GM23248 (cell line): ENCODE measurements around the gene SLC22A5. TPM values are rescaled to one million over a fixed set of nuclear protein-coding genes. Genes with fewer than 3 reads are reported as not detected.

Source experiments
- DNase-seq: peaks from one replicate; pipeline ENCODE4 v3.0.0-alpha.2; 2015
- H2AFZ ChIP-seq: fragments of 200-600 bp; sonication (generic); 2 replicates; pipeline ENCODE4 v1.6.1; 2016; ENCODE audit warnings: antibody characterized with exemption
- H3F3A ChIP-seq: fragments of 200-600 bp; sonication (generic); 2 replicates; pipeline ENCODE4 v1.6.1; 2016; ENCODE audit warnings: mild to moderate bottlenecking, antibody characterized with exemption, mixed run types; ENCODE audit not compliant: insufficient read depth
- H3K27ac ChIP-seq: fragments of 200-600 bp; sonication (generic); 2 replicates; pipeline ENCODE4 v1.5.1; 2016; ENCODE audit warnings: mild to moderate bottlenecking
- H3K27me3 ChIP-seq: fragments of 200-600 bp; sonication (generic); replicated peaks from 2 replicates; pipeline ENCODE4 v1.6.1; 2016; ENCODE audit warnings: mild to moderate bottlenecking; ENCODE audit not compliant: insufficient read depth
- H3K36me3 ChIP-seq: fragments of 200-600 bp; sonication (generic); 2 replicates; pipeline ENCODE4 v1.6.1; 2016; ENCODE audit warnings: low read depth, mild to moderate bottlenecking
- H3K4me1 ChIP-seq: fragments of 200-600 bp; sonication (generic); 2 replicates; pipeline ENCODE4 v1.6.1; 2016; ENCODE audit warnings: mild to moderate bottlenecking; ENCODE audit not compliant: insufficient read depth
- H3K4me2 ChIP-seq: fragments of 200-600 bp; sonication (generic); one replicate; pipeline ENCODE4 v1.6.1; 2016; ENCODE audit warnings: mild to moderate bottlenecking; ENCODE audit not compliant: unreplicated experiment
- H3K4me3 ChIP-seq: fragments of 200-600 bp; sonication (generic); 2 replicates; pipeline ENCODE4 v1.5.1; 2016; ENCODE audit warnings: mild to moderate bottlenecking
- H3K79me2 ChIP-seq: fragments of 200-600 bp; sonication (generic); 2 replicates; pipeline ENCODE4 v1.6.1; 2016; ENCODE audit warnings: mild to moderate bottlenecking; ENCODE audit not compliant: insufficient read depth
- H3K9ac ChIP-seq: fragments of 200-600 bp; sonication (generic); 2 replicates; pipeline ENCODE4 v1.6.1; 2016; ENCODE audit warnings: mild to moderate bottlenecking
- H3K9me2 ChIP-seq: fragments of 200-600 bp; sonication (generic); 2 replicates; pipeline ENCODE4 v1.6.1; 2016; ENCODE audit warnings: mixed run types, mild to moderate bottlenecking, moderate library complexity; ENCODE audit not compliant: insufficient read depth
- H3K9me3 ChIP-seq: fragments of 200-600 bp; sonication (generic); one replicate; pipeline ENCODE4 v1.6.1; 2017; ENCODE audit warnings: low read depth
- H4K20me1 ChIP-seq: fragments of 200-600 bp; sonication (generic); 2 replicates; pipeline ENCODE4 v1.6.0; 2016; ENCODE audit not compliant: insufficient read depth
- EZH2 ChIP-seq: fragments of 200-600 bp; sonication (generic); IDR thresholded peaks from 2 replicates; pipeline ENCODE4 v1.6.1; 2018; ENCODE audit warnings: antibody characterized with exemption, mild to moderate bottlenecking; ENCODE audit not compliant: insufficient read depth, poor library complexity, severe bottlenecking
- EZH2phosphoT487 ChIP-seq: fragments of 200-600 bp; sonication (generic); IDR thresholded peaks from 2 replicates; pipeline ENCODE4 v1.6.1; 2018; ENCODE audit warnings: antibody characterized with exemption, moderate library complexity, mild to moderate bottlenecking, low read depth; ENCODE audit not compliant: insufficient read depth
- WGBS, 2 experiments: methylation state at CpG; one replicate each; pipeline ENCODE4 v1.1.6; 2015 to 2017; ENCODE audit warnings: low lambda C conversion rate in 2 of 2, low coverage in 1 of 2; ENCODE audit errors: missing lambda C conversion rate in 2 of 2; 5-methylcytosine and 5-hydroxymethylcytosine counted together
- in situ Hi-C: fragments of 300-500 bp; cut with MboI; formaldehyde crosslinking; loops from 2 replicates; pipeline ENCODE4 v1.15.0; 2020
- polyA plus RNA-seq: library from polyadenylated mRNA; unstranded; fragments of >200 nt; fragmentation: Nextera tagmentation; extraction: Ambion mirVana; gene quantifications from 2 replicates; pipeline ENCODE4 v1.2.1, GENCODE V29; 2016
- total RNA-seq: library from RNA; depleted of rRNA; stranded (reverse); fragments of >200 nt; shearing (Covaris generic); gene quantifications from 2 replicates; pipeline ENCODE4 v1.2.3, GENCODE V29; 2014; rRNA removed

SLC22A5 gene
- total RNA-seq (1.9 and 3.0 TPM in 2 replicates), polyA plus RNA-seq (1.7 and 2.4 TPM in 2 replicates)

- in situ Hi-C loops, result no loop called here
- WGBS, 2 experiments, result 1 to 3% methylated on average over 59 to 60 of the region's 83 CpGs
Measured at GRCh38 chr5:132369474-132370180, at the start of gene SLC22A5. SLC22A5 (plus strand) TSS chr5:132369710; CDS start chr5:132369973, 263 bp downstream.

GRCh38 chr5:132319975-132320374, 49.5 kb upstream of the SLC22A5 start:
- Histone ChIP-seq H3K4me1 (peaks cover 4% of the 10 kb centered on the region), H3F3A (no peaks in the 10 kb centered on the region), H4K20me1 (no peaks in the 10 kb centered on the region), H3K27me3 (no peaks in the 10 kb centered on the region), H3K9me3 (no peaks in the 10 kb centered on the region), H3K4me3 (no peak overlapping the region), H3K4me2 (no peak overlapping the region), H3K9me2 (no peaks in the 10 kb centered on the region), H3K27ac (no peak overlapping the region), H3K79me2 (no peaks in the 10 kb centered on the region), H2AFZ (no peak overlapping the region), H3K9ac (no peak overlapping the region), H3K36me3 (0 out of 2 replicates have a peak, but pooled peaks cover 8% of the 10 kb centered on the region)
- DNase-seq, result no peak
- in situ Hi-C loops, result no loop called here
- WGBS, 2 experiments, result 100% methylated on average over 1 of the region's 1 CpG
- TF ChIP-seq EZH2 (no peak), EZH2phosphoT487 (no peak)

More at GRCh38 chr5:132369474-132370180, at the start of gene SLC22A5:
- H3K36me3 ChIP-seq, result no peaks in the 10 kb centered on the region
- H3K27ac ChIP-seq, result no peak within 1 kb of the TSS
- no peaks in the 10 kb centered on the region for H3K9me3 ChIP-seq
- H4K20me1 ChIP-seq, result no peaks in the 10 kb centered on the region
- H3K9ac ChIP-seq, result peak within 1 kb of the TSS; percentile 80
- H3K4me2 ChIP-seq, result peak within 1 kb of the TSS; percentile 85
- peak within 1 kb of the TSS; percentile 96 for H2AFZ ChIP-seq
- TF ChIP-seq EZH2phosphoT487 (no peak), EZH2 (no peak)
- H3K79me2 ChIP-seq, result no peaks in the 10 kb centered on the region
- H3K9me2 ChIP-seq, result no peaks in the 10 kb centered on the region
- H3K4me1 ChIP-seq, result peaks cover 13% of the 10 kb centered on the region
- H3K4me3 ChIP-seq, result peak within 1 kb of the TSS; percentile 78
- H3K27me3 ChIP-seq, result no peaks in the 10 kb centered on the region
- H3F3A ChIP-seq, result peaks cover 2% of the 10 kb centered on the region
- peak; percentile 76 for DNase-seq

- Histone ChIP-seq H3K27me3 (no peaks in the 10 kb centered on the region), H3F3A (no peaks in the 10 kb centered on the region), H4K20me1 (no peaks in the 10 kb centered on the region), H3K4me2 (no peak overlapping the region), H3K4me1 (peaks cover 4% of the 10 kb centered on the region), H3K27ac (no peak overlapping the region), H2AFZ (no peak overlapping the region), H3K79me2 (no peaks in the 10 kb centered on the region), H3K9me2 (no peaks in the 10 kb centered on the region), H3K9ac (no peak overlapping the region), H3K9me3 (no peaks in the 10 kb centered on the region), H3K36me3 (0 out of 2 replicates have a peak, but pooled peaks cover 8% of the 10 kb centered on the region), H3K4me3 (no peak overlapping the region)
- WGBS, 2 experiments, result 97 to 98% methylated on average over 3 of the region's 3 CpGs
- in situ Hi-C loops, result no loop called here
- no peak for DNase-seq
- TF ChIP-seq EZH2, result no peak
- no peak for TF ChIP-seq EZH2phosphoT487
Measured at GRCh38 chr5:132321109-132321721, 48.3 kb upstream of the SLC22A5 start.

GRCh38 chr5:132322266-132322665, 47.2 kb upstream of the SLC22A5 start:
- no peaks in the 10 kb centered on the region for H3K27me3 ChIP-seq
- H3K36me3 ChIP-seq, result 0 out of 2 replicates have a peak, but pooled peaks cover 8% of the 10 kb centered on the region
- H3K4me3 ChIP-seq, result no peak overlapping the region
- no peak overlapping the region for H3K9ac ChIP-seq
- no peaks in the 10 kb centered on the region for H3K79me2 ChIP-seq
- no peak overlapping the region for H2AFZ ChIP-seq
- no peak for DNase-seq
- in situ Hi-C loops, result no loop called here
- 72 to 74% methylated on average over 11 of the region's 11 CpGs for WGBS, 2 experiments
- no peaks in the 10 kb centered on the region for H3F3A ChIP-seq
- H4K20me1 ChIP-seq, result no peaks in the 10 kb centered on the region
- no peaks in the 10 kb centered on the region for H3K9me3 ChIP-seq
- peaks cover 4% of the 10 kb centered on the region for H3K4me1 ChIP-seq
- no peaks in the 10 kb centered on the region for H3K9me2 ChIP-seq
- no peak for TF ChIP-seq EZH2phosphoT487
- TF ChIP-seq EZH2, result no peak
- H3K4me2 ChIP-seq, result no peak overlapping the region
- no peak overlapping the region for H3K27ac ChIP-seq
